ENCODE data around the gene IL1RL2. TPM values are rescaled to one million over a fixed set of nuclear protein-coding genes. Genes with fewer than 3 reads are reported as not detected.

Gene IL1RL2
- total RNA-seq, 1 experiment from 2014 or later, result not detected

- H3K36me3 ChIP-seq, result no peaks in the 10 kb centered on the region
- no peaks in the 10 kb centered on the region for H3K9me3 ChIP-seq
- H3K4me3 ChIP-seq, result no peak overlapping the region
- H3K27me3 ChIP-seq, result no peaks in the 10 kb centered on the region
- DNase-seq, result no peak
Measured at GRCh38 chr2:102224824-102225739, 38.3 kb downstream of the IL1RL2 start.

DNA sequence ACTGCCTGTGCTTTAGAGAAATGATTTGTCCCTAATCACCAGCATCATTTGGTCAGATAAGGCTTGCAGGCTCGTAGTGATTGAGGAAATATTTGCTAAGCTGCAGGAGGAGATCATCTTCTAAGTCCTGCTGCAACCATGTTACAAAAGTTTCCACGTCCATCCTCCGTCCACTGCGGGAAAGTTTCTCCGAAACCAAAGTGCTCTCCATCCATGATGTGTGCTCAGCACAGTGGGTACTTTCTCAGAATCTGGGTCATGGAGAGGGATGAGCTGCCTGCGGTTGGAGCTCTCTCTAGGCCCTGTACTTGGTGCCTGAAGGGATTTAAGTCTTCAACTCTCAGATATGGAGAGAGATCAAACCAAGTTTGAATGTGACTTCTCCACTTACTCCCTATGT, 39.3 kb downstream of the IL1RL2 start:
- Histone ChIP-seq H3K9me3 (no peaks in the 10 kb centered on the region), H3K4me3 (no peak overlapping the region), H3K36me3 (no peaks in the 10 kb centered on the region), H3K27me3 (no peaks in the 10 kb centered on the region)
- no peak for DNase-seq

- Histone ChIP-seq H3K27me3 (no peaks in the 10 kb centered on the region), H3K9me3 (no peaks in the 10 kb centered on the region), H3K4me3 (no peak overlapping the region), H3K36me3 (no peaks in the 10 kb centered on the region)
- no peak for DNase-seq
Measured at GRCh38 chr2:102226612-102227391, 40.0 kb downstream of the IL1RL2 start.

DNA sequence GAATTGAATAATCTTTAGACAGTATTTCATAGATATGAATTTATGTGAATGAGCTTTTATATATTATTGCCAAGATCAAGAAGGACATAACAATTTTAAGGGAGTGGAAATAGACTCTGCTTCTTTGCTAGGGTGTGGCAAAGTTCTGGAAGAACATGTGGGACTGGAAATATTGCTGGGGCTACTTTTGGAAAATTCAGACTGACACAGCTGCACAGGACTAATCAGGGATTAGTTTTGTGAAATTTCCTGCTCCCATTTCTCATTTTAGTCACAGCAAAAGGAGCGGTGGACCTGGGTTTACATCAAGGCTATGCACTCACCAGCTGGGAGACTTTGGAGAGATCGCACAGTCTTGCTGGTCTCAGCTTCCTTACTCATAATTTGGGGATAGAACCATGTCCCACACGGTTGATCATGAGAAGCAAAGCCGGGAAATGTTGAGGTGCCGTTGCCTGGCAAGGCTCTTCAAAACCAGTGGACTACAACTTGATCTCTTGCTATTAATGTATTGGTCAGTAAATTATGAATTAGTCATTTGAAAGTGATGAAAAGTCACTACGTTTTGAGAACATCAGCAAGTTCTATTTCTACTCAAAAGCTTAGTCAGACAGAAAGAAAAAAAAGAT, 42.4 kb downstream of the IL1RL2 start:
- Histone ChIP-seq H3K9me3 (no peaks in the 10 kb centered on the region), H3K27me3 (no peaks in the 10 kb centered on the region), H3K4me3 (no peak overlapping the region), H3K36me3 (no peaks in the 10 kb centered on the region)
- DNase-seq, result no peak

DNA sequence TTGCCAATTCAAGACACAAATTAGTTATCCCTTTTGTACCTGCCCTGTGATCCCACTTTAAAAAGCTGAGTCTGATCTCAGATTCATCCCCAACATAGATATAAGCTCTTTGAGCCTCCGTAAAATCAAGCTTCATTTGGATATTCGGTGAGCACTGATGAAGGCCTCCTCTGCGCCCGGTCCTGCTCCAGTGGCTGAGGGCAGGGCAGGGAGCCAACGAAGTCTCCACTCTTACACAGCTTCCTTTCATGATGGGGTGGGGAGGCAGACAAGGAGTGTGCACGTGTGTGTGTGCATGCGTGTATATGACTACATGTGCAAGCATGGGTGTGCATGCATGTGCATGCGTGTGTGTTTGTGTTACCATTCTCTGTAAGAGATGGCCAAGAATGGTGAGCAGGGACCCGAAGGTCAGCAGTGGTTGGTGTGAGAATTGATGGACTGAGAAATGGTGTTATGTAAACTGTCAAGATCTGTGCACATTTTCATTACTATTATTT, 43.6 kb downstream of the IL1RL2 start:
- Histone ChIP-seq H3K27me3 (no peaks in the 10 kb centered on the region), H3K9me3 (no peaks in the 10 kb centered on the region), H3K36me3 (no peaks in the 10 kb centered on the region), H3K4me3 (no peak overlapping the region)
- DNase-seq, result no peak

DNA sequence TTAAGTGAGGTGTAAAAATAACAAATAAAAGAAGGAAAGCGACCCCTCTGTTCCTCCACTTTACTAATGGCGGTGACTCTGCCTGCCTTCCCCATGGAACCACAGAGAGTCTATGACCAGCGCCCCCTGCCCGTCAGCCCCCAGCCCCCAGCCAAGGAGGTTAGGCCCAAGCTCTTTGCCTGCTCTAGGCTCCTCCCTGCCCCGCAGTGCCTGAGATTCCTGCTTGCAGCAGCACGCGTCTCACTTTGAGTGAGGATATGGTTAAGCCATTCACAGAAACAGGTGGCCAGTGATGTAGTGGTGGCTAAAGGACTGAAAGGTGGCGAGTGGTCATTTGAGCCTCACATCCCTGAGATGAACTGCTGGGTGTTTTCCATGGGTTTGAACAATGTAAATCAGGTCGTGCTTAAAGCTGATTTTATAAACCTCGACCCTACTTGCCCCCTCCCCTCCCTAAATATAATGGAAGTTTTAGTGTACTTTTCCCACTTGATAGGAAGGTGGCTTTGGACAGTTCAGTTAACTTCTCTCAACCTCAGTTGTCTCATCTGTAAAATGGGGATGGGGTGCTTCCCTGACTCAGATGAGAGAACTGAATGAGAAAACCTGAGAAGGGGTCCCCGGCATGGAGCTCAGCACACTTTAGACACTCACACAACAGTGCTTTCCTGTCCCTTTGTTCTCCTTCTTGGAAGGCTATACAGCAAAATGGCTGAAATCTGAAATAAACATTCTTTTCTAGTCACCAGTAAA, 46.5 kb downstream of the IL1RL2 start:
- DNase-seq, result no peak
- no peak overlapping the region for H3K4me3 ChIP-seq
- H3K9me3 ChIP-seq, result no peaks in the 10 kb centered on the region
- H3K36me3 ChIP-seq, result no peaks in the 10 kb centered on the region
- no peaks in the 10 kb centered on the region for H3K27me3 ChIP-seq

- H3K9me3 ChIP-seq, result no peaks in the 10 kb centered on the region
- H3K27me3 ChIP-seq, result no peaks in the 10 kb centered on the region
- no peaks in the 10 kb centered on the region for H3K36me3 ChIP-seq
- no peak for DNase-seq
- H3K4me3 ChIP-seq, result no peak overlapping the region
Measured at GRCh38 chr2:102235042-102235473, 48.2 kb downstream of the IL1RL2 start.

- no peaks in the 10 kb centered on the region for H3K27me3 ChIP-seq
- no peaks in the 10 kb centered on the region for H3K9me3 ChIP-seq
- DNase-seq, result no peak
- H3K36me3 ChIP-seq, result no peaks in the 10 kb centered on the region
- H3K4me3 ChIP-seq, result no peak overlapping the region
Measured at GRCh38 chr2:102235491-102235890, 48.7 kb downstream of the IL1RL2 start.

- DNase-seq, result no peak
- H3K27me3 ChIP-seq, result no peaks in the 10 kb centered on the region
- no peak overlapping the region for H3K4me3 ChIP-seq
- H3K36me3 ChIP-seq, result no peaks in the 10 kb centered on the region
- H3K9me3 ChIP-seq, result no peaks in the 10 kb centered on the region
Measured at GRCh38 chr2:102236132-102236531, 49.3 kb downstream of the IL1RL2 start.

DNA sequence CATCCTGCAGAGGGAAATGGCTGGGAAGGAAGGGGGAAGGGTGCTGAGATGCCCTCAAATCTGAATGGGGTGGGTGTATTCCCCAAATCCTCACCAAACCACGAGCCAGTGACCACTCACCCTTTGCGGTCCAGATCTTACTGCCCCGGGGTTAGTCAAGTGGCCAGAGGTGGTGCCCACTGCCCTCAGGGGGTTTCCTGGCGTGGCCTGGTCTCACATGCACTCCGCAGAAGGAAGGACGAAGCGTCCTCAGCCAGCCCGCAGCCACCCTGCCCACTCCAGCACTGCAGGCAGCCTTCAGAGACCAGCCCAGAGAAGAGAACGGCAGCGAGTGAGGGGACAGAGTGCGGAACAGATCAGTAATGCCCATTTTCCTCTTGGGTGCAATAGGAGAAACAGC, 50.4 kb downstream of the IL1RL2 start:
- DNase-seq, result no peak
- no peaks in the 10 kb centered on the region for H3K27me3 ChIP-seq
- H3K4me3 ChIP-seq, result no peak overlapping the region
- no peaks in the 10 kb centered on the region for H3K36me3 ChIP-seq
- no peaks in the 10 kb centered on the region for H3K9me3 ChIP-seq

DNA sequence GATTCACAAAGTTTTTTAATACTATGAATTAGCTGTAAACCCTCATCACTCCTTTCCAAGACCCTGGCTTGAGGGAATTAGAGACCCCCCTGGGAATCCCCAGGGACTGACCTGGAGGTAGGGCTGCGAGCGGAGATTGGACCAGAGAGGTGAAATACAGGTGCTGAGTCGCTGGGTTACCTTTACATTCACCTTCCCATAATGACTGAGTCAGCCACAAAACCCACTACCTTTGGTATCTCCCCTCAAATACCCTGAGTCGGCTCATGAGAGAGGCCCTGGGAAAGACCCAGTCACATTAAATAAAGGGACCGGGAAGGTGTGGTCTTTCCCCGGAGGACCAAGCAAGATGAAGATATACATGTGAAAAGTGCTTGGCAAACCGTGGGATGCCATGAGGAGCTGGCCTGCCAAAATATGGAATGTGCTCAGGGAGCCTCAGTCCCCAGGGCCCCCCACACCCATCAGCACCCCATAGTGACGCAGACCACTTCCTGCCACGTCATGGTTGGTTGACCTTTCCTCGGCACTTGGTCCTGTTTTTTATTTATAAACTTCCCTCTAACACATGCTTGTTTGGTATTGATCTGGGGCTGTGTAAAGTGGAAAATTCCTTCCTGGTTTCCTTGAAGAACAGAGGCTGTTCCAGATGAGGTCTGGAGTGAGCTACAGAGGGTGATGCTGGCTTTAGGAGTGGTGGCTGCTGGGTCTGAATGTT, 51.4 kb downstream of the IL1RL2 start:
- H3K4me3 ChIP-seq, result no peak overlapping the region
- no peak for DNase-seq
- no peaks in the 10 kb centered on the region for H3K36me3 ChIP-seq
- H3K9me3 ChIP-seq, result no peaks in the 10 kb centered on the region
- no peaks in the 10 kb centered on the region for H3K27me3 ChIP-seq

DNA sequence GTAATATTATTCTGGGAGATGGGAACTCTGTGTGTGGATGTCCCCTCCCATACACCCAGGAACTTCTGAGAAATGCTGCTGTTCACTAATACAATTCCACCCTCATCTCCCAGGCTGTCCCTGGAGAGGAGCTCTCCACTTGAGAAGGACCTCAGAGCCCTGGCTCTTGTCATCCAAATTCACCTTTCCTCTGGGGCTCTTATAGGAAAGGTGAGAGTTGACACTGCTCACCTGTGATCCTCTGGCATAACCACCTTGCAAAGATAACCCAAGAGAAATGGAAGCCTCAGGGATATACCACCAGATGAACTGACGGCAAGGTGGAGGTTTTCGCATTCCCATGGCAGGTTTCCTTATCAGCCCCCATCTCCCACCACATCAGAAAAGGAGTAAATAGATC, 52.0 kb downstream of the IL1RL2 start:
- H3K9me3 ChIP-seq, result no peaks in the 10 kb centered on the region

DNA sequence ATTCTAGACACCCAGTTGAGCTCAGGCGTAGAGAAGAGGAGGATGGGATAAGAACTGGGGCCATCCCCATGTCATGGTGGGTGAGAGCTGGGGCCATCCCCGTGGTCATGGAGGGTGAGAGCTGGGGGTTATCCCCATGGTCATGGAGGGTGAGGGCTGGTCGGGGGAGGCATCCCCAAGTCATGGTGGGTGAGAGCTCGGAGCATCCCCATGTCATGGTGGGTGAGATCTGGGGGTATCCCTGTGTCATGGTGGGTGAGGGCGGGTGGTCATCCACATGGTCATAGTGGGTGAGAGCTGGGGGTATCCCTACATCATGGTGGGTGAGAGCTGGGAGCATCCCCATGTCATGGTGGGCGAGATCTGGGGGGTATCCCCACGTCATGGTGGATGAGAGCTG, 52.5 kb downstream of the IL1RL2 start:
- Histone ChIP-seq H3K9me3 (no peaks in the 10 kb centered on the region), H3K36me3 (no peaks in the 10 kb centered on the region), H3K27me3 (no peaks in the 10 kb centered on the region), H3K4me3 (no peak overlapping the region)
- DNase-seq, result no peak

More for the DNA sequence above, 52.0 kb downstream of the IL1RL2 start:
- H3K36me3 ChIP-seq, result no peaks in the 10 kb centered on the region
- DNase-seq, result no peak
- no peaks in the 10 kb centered on the region for H3K27me3 ChIP-seq
- H3K4me3 ChIP-seq, result no peak overlapping the region

GRCh38 chr2:102240640-102241370, 54.0 kb downstream of the IL1RL2 start:
- Histone ChIP-seq H3K9me3 (no peaks in the 10 kb centered on the region), H3K27me3 (no peaks in the 10 kb centered on the region), H3K36me3 (no peaks in the 10 kb centered on the region), H3K4me3 (no peak overlapping the region)
- DNase-seq, result peak; percentile 75

DNA sequence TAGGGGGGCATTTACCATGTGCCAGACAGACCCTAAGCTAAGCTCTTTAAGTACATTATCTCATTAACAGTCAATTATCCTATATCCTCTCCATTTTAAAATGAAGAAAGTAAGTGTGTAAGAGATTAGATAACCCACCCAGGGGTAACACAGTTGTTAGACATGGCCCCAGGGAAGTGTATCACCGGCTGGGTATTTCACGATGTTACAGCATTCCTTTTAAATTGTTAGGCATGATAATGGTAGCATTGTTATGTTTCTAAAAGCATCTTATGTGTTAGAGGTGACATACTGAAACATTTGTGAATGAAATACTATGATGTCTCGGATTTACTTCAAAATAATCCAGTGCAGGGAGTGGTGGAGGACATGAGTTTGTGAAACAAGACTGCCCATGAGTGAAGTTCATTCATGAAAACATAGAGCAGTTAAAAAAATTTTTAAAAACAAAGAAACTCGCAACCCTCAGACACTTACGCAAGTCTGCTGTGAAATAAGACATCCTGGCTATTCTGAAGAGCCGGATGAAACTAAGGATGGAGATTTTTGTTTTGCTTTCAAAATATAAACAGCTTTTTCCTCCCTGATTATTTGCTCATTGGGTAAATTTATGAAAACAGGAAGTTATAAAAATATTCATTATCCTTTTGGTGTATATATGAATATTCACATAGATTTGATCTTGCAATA, 54.9 kb downstream of the IL1RL2 start:
- H3K9me3 ChIP-seq, result no peaks in the 10 kb centered on the region
- DNase-seq, result no peak

More for the DNA sequence above, 54.9 kb downstream of the IL1RL2 start:
- Histone ChIP-seq H3K36me3 (no peaks in the 10 kb centered on the region), H3K4me3 (no peak overlapping the region), H3K27me3 (no peaks in the 10 kb centered on the region)
